Measurements from ENCODE around the gene LINGO3. TPM values are rescaled to one million over a fixed set of nuclear protein-coding genes. Genes with fewer than 3 reads are reported as not detected.

Gene LINGO3
- total and polyA plus RNA-seq, 2 of the 8 experiments (the other 6 are each of a cell fraction or from before 2014, with no cell fraction given) = 0.59 TPM; not detected in 1

DNA sequence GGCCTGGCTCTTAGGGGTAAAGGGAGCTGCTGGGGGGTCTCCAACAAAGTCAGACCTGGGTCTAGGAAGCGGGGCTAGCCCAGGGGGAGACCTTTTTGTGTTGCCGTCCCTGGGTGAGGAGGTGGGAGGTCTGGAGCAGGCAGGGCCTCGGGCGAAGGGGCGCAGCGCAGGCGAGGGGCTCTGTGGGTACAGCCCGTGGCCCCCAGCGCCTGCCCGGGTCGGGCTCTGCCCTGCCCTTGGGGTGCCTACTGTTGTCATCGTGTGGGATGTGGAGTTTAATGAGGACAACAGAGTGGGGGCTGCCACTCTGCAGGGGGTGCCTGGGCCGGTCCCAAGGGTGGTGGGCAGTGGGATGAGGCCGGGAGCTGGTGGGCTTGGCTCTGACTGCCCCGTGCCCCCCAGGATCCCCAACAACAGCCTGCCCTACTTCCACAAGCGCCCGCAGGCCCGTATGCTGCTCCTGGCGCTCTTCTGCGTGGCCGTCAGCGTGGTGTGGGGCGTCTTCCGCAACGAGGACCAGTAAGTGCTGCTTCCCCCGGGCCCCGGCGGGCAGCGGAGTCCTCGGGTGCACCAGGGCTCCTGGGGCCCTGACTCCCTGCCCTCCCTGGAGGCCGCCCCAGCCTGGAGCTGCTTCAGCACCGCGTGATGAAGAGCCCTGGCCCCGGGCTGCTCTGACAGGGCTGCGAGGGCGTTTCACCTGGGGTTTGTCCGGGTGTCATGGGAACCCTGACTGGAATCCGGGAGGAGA lies 32.7 kb upstream of the LINGO3 start (continued):
- TF ChIP-seq ATF2 (IDR thresholded peaks at IDR 0.05; ENCODE audit: low read length) (no peak), RXRA (IDR thresholded peaks at IDR 0.05; ENCODE audit: insufficient read depth, low read depth, low read length) (no peak), KDM5A (IDR thresholded peaks at IDR 0.05; ENCODE audit: low read length) (no peak), EP300 (IDR thresholded peaks at IDR 0.05; ENCODE audit: borderline replicate concordance in 1 of 2, low read depth in 2 of 2, low read length in 2 of 2) (no peak), CBX5 (IDR thresholded peaks at IDR 0.05; ENCODE audit: low read depth, low read length) (no peak), BRCA1 (IDR thresholded peaks at IDR 0.05; ENCODE audit: low read depth, low read length) (no peak)
